Measurements from ENCODE around the gene RXRA. TPM values are rescaled to one million over a fixed set of nuclear protein-coding genes. Genes with fewer than 3 reads are reported as not detected.

Gene RXRA
- total and polyA plus RNA-seq, 2 of the 13 experiments (the other 11 are each of a cell fraction or from before 2014, with no cell fraction given) = 18.9 to 29.2 TPM

DNA sequence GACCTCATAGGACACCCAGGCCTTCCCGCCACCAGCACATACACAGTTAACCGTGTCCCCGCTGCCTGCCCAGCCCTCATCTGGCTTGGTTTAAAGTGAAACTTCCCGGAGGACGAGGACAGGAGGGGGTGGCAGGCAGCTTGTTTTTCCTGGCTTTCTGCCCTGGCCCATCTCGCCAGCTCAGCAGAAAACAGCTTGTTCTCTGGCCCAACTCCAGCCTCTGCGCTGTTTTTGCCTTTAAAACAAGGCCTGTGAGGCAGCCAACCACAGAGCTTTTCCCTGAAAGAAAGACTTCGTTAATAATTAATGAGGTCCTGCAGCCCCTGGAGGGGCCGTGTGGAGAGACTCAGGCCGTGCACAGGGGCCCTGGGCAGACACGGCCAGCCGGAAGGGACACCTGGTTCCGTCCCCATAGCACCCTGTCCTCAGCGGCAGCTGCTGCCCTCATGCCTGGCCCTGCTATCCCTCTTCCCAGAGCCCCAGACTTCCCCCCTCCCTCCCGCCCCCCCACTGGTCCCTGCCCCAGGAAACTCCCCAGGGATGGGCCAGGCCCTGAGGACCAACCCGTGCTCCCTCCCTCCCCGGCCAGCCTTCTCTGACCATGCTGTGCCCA is 108.7 kb downstream of the RXRA start (continued):
- TF ChIP-seq, protein P1, sequence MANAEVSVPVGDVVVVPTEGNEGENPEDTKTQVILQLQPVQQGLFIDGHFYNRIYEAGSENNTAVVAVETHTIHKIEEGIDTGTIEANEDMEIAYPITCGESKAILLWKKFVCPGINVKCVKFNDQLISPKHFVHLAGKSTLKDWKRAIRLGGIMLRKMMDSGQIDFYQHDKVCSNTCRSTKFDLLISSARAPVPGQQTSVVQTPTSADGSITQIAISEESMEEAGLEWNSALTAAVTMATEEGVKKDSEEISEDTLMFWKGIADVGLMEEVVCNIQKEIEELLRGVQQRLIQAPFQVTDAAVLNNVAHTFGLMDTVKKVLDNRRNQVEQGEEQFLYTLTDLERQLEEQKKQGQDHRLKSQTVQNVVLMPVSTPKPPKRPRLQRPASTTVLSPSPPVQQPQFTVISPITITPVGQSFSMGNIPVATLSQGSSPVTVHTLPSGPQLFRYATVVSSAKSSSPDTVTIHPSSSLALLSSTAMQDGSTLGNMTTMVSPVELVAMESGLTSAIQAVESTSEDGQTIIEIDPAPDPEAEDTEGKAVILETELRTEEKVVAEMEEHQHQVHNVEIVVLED (CRISPR knock-in tag; IDR thresholded peaks at IDR 0.05; ENCODE audit: borderline replicate concordance) = no peak; the same call in 1 of the 2 replicates
- TF ChIP-seq ARID2 (CRISPR knock-in tag; IDR thresholded peaks at IDR 0.05; ENCODE audit: borderline replicate concordance) (no peak), ATAD3A (CRISPR knock-in tag; IDR thresholded peaks at IDR 0.05) (no peak), SALL1 (CRISPR knock-in tag; IDR thresholded peaks at IDR 0.05) (peak; percentile 54), HOXA3 (CRISPR knock-in tag; IDR thresholded peaks at IDR 0.05) (no peak), IRX3 (CRISPR knock-in tag; IDR thresholded peaks at IDR 0.05; ENCODE audit: borderline replicate concordance, low read depth) (no peak), PPARG (CRISPR knock-in tag; conservative IDR thresholded peaks at IDR 0.05) (no peak; the same call in 1 of the 2 replicates), BHLHE40 (IDR thresholded peaks at IDR 0.05; ENCODE audit: low read length) (no peak), CREB1 (IDR thresholded peaks at IDR 0.05) (no peak), CREB1 (CRISPR knock-in tag; IDR thresholded peaks at IDR 0.05) (no peak), ZNF737 (CRISPR knock-in tag; IDR thresholded peaks at IDR 0.05; ENCODE audit: borderline replicate concordance) (no peak), ZNF761 (CRISPR knock-in tag; conservative IDR thresholded peaks at IDR 0.05) (no peak), HNF4A (CRISPR knock-in tag; IDR thresholded peaks at IDR 0.05) (peak; percentile 46), KLF16 (CRISPR knock-in tag; IDR thresholded peaks at IDR 0.05) (0 out of 4 replicates have a peak, but pooled peaks of 1 of the 2 experiments have one; percentile 20), SRSF1 (optimal IDR thresholded peaks at IDR 0.05; ENCODE audit: low read depth, low read length) (no peak), ZNF383 (CRISPR knock-in tag; IDR thresholded peaks at IDR 0.05; ENCODE audit: borderline replicate concordance) (no peak), ZNF562 (CRISPR knock-in tag; IDR thresholded peaks at IDR 0.05; ENCODE audit: borderline replicate concordance) (no peak), ATF1 (CRISPR knock-in tag; IDR thresholded peaks at IDR 0.05) (no peak), ZNF547 (CRISPR knock-in tag; IDR thresholded peaks at IDR 0.05) (no peak), TP53 (CRISPR knock-in tag; conservative IDR thresholded peaks at IDR 0.05) (no peak), ONECUT2 (CRISPR knock-in tag; IDR thresholded peaks at IDR 0.05) (no peak)
- TF ChIP-seq, protein P2, sequence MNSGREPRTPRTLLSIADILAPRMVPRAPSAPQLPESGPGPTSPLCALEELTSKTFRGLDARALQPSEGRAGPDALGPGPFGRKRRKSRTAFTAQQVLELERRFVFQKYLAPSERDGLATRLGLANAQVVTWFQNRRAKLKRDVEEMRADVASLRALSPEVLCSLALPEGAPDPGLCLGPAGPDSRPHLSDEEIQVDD (CRISPR knock-in tag; IDR thresholded peaks at IDR 0.05; ENCODE audit: borderline replicate concordance) = no peak
- TF ChIP-seq, protein P3, sequence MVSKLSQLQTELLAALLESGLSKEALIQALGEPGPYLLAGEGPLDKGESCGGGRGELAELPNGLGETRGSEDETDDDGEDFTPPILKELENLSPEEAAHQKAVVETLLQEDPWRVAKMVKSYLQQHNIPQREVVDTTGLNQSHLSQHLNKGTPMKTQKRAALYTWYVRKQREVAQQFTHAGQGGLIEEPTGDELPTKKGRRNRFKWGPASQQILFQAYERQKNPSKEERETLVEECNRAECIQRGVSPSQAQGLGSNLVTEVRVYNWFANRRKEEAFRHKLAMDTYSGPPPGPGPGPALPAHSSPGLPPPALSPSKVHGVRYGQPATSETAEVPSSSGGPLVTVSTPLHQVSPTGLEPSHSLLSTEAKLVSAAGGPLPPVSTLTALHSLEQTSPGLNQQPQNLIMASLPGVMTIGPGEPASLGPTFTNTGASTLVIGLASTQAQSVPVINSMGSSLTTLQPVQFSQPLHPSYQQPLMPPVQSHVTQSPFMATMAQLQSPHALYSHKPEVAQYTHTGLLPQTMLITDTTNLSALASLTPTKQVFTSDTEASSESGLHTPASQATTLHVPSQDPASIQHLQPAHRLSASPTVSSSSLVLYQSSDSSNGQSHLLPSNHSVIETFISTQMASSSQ (IDR thresholded peaks at IDR 0.05; ENCODE audit: low read depth) = peak; percentile 95
- TF ChIP-seq, protein P3 (CRISPR knock-in tag; IDR thresholded peaks at IDR 0.05; ENCODE audit: borderline replicate concordance) = peak; percentile 97
- TF ChIP-seq, protein P4, sequence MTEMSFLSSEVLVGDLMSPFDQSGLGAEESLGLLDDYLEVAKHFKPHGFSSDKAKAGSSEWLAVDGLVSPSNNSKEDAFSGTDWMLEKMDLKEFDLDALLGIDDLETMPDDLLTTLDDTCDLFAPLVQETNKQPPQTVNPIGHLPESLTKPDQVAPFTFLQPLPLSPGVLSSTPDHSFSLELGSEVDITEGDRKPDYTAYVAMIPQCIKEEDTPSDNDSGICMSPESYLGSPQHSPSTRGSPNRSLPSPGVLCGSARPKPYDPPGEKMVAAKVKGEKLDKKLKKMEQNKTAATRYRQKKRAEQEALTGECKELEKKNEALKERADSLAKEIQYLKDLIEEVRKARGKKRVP (CRISPR knock-in tag; IDR thresholded peaks at IDR 0.05) = no peak
